HG02588 (cell line): ENCODE results near the gene IGSF21.

Source experiments
- ATAC-seq: cut with Tn5 transposase; IDR thresholded peaks from one replicate; pipeline ENCODE4 v1.9.1; 2021; ENCODE audit warnings: mild to moderate bottlenecking, moderate library complexity; ENCODE audit not compliant: unreplicated experiment

Gene IGSF21

GRCh38 chr1:18094096-18094495, 13.5 kb upstream of the IGSF21 start:
- ATAC-seq = no peak

DNA sequence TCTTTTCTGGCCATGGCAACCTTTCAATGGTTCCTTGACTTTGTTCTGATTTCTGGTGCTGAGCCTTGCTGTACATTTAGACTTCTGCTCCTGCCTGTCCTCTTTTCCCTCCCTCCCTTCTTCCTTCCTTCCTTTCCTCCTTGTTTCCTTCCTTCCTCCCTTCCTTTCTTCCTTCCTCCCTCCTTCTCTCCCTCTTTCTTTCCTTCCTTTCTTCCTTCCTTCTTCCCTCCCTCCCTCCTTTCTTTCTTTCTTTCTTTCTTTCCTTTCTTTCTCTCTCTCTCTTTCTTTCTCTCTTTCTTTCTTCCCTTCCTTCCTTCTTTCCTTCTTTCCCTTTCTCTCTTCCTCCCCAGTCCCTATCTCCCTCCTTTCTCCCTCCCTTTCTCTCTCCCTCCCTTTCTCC, 10.4 kb upstream of the IGSF21 start:
- no peak for ATAC-seq

DNA sequence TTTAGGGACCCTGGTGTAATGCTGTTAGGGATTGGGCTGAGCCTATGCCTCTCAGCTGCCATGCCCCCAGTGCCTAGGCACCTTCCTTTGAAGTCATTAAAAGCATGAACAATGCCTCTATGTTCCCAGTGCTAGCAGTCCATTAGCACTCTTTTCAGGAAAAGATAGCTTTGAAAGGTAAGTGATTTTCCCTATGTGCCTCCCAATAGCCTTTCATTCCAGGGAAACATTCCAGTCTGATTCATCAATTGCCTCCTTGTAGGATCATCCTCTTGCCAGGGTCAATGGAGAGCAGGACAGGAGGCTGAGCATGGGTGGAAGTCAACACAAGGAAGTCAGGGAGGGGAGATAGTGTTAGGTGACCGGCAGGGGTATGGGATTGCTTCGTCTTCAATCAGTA, 8.6 kb upstream of the IGSF21 start:
- no peak for ATAC-seq

DNA sequence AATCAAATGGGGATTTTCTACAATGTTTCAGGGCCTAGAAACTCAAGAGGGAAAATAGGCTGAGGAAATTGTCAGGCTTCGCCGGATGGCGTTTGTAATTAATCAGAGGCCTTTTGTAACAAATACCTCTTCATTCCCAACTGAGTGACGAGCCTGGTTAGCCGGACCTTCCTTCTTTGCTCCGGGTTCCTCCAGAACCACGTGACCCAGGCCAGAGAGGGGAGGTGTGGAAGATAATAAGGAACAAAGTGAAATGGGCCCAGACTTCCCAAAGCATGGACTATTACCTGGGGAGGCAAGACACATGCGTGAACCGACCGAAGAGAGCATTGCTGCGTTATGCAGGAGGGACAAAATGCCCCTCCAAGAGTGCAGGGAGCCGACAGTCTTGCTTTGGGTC, 7.5 kb upstream of the IGSF21 start:
- ATAC-seq = no peak

- ATAC-seq = no peak
Measured at GRCh38 chr1:18100491-18101063, 7.0 kb upstream of the IGSF21 start.

- ATAC-seq = no peak
Measured at GRCh38 chr1:18101508-18101907, 6.1 kb upstream of the IGSF21 start.

DNA sequence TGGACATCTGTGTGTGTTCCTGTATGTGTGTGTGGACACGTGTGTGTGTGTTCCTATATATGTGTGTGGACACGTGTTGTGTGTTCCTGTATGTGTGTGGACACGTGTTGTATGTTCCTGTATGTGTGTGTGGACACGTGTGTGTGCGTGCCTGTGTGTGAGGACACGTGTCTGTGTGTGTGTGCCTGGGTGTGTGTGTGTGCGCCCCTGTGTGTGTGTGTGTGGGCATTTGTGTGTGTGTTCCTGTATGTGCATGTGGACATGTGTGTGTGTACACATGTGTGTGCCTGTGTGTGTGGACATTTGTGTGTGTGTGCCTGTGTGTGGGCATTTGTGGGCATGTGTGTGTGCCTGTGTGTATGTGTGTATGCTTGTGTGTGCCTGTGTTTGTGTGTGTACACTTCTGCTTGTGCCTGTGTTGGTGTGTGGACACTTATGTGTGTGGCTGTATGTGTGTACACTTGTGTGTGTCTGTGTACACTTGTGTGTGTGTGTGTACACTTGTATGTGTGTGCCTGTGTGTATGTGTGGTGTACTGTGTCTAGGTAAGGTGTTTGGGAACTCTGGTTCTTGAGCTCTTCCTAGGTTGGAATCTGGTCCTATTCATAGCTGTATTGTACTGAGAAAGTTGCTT, 3.7 kb upstream of the IGSF21 start:
- no peak for ATAC-seq

DNA sequence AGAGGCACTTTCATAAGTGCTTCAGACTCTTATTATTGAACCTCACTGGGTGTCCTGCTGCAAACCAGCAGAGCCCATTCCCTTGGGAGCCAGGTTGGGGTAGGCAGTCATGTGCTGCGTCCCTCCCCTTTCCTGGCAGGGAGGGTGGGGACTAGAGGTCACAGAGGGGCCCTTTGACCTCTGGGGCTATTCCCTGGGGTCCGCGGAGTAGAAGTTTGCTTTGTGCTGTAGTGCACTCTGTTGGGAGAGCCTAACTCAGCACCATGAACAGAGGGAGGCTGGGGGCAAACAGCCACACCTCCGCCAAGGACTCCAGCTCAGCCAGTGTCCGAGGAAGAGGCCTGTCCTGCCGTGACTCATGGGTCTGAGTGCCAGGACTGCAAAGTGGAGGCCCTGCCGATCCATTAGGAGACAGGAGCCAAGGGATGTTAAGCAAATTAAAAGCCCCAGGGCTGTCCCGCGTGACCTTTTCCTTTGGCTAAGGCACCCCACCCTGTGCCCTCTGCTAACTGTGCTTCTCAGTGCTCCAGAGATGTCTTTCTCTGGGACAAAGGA, 3.0 kb upstream of the IGSF21 start:
- no peak for ATAC-seq

DNA sequence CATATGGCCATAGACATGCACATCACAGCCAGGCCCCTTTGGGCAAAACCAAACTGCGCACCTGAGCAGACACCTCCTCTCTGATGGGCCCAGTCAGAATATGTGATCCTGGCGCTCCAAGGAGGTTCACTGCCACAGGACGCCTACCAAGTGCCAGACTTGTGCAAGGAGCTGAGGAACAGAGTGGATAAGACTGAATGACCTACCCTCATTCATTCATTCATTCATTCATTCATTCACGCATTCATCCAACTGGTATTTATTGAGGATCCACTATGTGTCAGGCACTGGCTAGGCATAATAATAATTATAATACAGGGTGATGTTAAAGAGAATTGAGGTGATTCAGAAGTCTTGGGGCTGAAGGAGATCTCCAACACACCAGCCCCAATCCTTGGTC, 2.4 kb upstream of the IGSF21 start:
- ATAC-seq = no peak

DNA sequence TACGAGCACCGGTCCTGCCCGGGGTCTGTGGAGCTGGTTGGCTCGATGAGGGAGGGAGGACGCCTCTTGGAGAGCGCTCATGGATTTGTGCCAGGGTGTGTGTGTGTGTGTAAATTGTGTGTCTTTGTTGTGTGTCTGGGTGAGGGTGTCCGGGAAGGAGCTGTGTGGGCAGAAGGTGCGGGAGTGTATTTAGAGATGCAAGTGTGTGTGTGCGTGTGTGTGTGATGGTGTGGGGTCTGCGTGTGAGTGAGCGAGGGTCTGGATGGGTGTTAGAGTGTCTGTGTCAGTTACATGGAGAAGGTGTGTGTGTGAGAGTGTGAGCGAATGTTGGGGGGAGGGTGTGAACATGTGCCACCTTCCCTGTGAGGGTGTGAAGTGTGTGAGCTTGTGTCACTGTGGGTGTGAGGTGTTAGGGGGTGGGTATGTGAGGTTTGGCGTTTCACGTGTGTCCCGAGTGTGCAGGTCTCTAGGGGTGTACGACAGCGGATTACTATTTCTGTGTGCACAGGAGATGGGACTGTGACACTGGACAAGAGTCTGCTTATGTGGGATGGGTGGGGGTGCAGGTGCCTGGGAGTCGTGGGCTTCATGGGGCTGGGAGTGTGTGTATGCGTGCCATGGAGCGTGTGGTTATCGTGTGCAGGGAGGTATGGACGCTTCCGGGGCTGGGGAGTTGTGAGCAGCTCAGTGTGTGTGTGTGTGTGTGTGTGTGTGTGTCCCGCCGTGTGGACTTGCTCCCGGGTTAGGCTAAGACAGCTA, 880 bp downstream of the IGSF21 start:
- ATAC-seq = no peak

- ATAC-seq = no peak
Measured at GRCh38 chr1:18109058-18109755, 1.6 kb downstream of the IGSF21 start.

DNA sequence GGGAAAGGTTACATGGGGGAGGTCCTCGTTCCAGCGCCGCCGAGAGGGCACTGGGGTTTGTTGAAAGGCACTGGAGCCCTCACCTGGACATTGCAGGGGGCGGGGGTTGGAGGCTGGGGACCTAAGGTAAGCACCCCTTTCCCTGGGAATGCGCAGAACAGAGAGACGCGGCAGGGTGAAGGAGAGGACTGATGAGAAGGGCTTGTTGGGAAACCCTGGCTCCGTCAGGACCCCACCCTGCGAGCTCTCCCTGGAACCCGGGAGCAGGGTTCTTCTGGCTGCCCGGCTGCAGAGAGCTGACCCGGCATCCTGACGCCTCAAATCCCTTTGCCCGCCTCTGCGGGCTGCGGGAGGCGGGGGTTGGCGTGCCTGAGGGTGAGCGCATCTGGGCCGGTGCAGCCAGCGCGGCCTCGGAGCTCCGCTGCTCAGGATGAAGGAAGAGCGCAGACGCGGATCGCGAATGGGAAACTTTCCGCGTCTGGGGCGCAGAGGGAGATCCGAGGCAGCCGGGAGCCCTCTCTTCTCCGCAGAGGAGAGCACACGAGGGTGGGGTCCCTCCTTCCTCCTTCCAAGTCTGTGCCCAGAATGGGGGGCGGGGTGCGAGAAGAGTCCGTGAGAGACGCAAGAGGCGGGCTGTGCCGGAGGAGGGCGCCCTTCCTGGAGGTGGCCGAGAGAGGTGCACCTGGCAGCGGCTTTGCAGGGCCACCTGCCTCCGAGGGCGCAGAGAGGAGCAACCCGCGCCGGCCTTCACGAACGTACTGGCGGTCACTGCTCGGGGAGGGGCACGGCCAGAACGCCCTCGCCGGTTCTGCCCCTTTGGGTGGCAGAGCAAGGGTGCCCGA, 2.4 kb downstream of the IGSF21 start:
- ATAC-seq = no peak

GRCh38 chr1:18110598-18110939, 3.0 kb downstream of the IGSF21 start:
- no peak for ATAC-seq

GRCh38 chr1:18110968-18111367, 3.4 kb downstream of the IGSF21 start:
- no peak for ATAC-seq

GRCh38 chr1:18111605-18112297, 4.2 kb downstream of the IGSF21 start:
- ATAC-seq = no peak

- ATAC-seq = no peak
Measured at GRCh38 chr1:18112611-18113010, 5.0 kb downstream of the IGSF21 start.

GRCh38 chr1:18114726-18115410, 7.3 kb downstream of the IGSF21 start:
- ATAC-seq = no peak

DNA sequence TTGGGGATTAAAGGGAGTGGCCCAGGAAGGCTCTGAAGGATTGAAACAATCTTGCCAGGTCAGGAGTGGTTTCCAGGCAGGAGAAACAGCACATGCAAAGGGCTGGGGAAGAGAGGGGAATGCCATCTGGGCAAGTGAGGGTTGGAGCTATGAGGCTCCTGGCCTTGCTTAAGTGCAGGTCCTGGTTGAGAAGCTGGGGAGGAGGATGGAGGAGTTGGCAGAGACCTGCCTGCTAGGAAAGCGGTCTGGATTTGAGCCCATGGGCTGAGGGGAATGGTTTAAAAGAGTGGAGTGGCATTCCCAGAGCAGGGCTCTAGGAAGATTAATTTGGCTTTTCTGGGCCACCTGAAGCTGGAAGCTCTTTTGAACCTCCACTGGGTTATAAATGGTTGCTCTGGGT, 9.2 kb downstream of the IGSF21 start:
- ATAC-seq = no peak

DNA sequence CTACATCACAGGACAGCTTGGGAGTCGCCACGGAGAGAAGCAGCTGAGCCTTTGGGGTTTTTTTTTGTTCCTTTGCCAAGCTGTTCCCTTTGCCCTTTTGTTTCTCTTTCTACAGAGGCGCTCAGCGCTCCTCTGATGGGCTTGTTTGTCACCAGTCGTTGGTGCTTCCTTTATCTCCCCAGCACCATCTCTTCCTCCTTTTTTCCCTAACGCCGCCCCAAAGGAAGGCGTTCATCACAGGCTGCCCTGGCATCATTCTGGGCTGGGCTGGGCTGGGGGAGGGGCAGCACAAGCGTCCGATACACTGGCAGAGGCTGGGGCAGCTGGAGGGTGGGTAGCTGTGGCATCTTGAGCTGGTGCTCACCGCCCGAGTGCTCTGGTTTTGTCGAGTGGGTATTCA, 10.5 kb downstream of the IGSF21 start:
- no peak for ATAC-seq

DNA sequence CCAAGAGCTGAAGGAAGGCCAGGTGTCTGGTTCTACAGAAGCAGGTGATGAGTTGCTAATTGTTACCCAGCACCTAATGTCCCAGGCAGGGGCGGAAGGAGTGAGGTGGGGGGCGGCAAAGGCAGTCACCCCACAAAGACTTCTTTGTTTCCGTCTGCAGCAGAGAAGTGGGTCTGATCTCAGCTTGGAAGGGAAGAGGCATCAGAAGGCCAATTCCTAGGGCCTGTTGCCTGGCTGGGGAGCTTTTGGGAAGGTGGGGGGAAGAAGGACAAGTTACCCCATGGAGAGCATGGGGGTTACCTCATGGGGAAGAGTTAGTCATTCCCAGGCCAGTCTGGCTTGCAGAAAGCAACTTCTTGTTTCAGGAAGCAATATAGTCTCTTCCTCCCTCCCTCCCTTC, 10.9 kb downstream of the IGSF21 start:
- no peak for ATAC-seq
